EL (cell line): Measurements from ENCODE around the gene ANKRD45.
"Not testable (repeated sequence)": the region's sequence is repeated elsewhere in the genome, so short reads cannot be mapped to it uniquely, and the experiment has no call there.

ENCODE experiments used
- DNase-seq: peaks from one replicate; pipeline ENCODE4 v3.0.0-alpha.2; 2016

Gene ANKRD45

DNA sequence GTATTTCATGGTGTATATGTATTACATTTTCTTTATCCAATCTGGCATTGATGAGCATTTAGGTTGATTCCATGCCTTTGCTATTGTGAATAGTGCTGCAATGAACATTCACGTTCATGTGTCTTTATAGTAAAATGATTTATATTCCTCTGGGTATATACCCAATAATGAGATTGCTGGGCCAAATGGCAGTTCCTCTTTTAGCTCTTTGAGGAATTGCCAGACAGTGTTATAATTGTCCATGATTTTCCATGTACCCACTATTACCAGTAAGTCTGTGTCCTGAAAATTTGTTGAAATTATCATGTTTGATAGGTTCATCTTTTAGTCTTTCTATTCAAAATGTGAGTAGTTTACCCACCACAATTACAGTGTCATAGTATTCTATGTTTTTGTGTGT lies 101.2 kb downstream of the ANKRD45 start:
- DNase-seq, result no peak

DNA sequence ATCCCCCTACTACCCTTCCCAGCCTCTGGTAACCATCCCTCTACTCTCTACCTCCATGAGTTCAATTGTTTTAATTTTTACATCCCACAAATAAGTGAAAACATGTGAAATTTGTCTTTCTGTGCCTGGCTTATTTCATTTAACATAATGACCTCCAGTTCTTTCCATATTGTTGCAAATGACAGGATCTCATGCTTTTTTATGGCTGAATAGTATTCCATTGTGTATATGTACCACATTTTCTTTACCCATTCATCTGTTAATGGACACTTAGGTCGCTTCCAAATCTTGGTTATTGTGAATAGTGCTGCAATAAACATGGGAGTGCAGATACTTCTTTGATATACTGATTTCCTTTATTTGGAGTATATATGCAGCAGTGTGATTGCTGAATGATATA lies 105.8 kb downstream of the ANKRD45 start:
- not testable (repeated sequence) for DNase-seq

DNA sequence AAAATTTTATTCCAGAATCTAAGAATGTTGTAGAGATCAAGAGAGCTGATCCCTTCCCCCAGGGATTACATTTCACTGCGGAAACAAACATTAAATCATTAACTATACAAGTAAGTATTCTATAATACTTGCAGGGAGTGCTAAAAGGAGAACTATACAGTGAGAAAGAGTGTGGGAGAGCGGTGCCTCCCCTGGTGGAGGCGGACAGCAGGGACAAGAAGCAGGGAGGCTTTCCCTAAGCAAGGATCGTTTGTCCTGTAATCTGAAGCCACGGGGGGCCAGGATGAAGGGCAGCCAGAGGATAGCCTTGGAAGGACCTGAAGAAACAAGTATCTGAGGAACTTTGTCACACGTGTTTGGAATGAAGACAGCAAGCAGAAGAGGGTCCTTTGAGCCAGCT lies 106.8 kb downstream of the ANKRD45 start:
- no peak for DNase-seq

DNA sequence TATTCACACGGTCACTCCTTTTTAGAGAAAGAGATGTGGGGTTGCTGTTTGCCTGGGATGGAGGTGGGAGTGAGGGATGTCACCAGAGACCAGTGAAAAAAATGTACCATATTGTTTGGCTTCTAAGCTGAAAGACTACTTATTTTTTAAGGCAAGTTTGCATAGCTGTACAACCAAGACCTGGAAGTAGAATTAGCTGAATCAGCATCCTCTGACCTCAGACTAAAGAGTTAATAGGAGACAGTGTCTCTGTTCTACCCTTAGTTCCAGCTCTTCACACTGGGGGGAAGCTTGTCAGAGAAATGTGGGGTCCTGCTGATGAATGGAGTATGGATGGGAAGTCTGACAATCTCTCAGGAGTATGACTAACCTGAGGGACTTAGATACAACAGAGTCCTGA lies 108.4 kb downstream of the ANKRD45 start:
- DNase-seq, result no peak

DNA sequence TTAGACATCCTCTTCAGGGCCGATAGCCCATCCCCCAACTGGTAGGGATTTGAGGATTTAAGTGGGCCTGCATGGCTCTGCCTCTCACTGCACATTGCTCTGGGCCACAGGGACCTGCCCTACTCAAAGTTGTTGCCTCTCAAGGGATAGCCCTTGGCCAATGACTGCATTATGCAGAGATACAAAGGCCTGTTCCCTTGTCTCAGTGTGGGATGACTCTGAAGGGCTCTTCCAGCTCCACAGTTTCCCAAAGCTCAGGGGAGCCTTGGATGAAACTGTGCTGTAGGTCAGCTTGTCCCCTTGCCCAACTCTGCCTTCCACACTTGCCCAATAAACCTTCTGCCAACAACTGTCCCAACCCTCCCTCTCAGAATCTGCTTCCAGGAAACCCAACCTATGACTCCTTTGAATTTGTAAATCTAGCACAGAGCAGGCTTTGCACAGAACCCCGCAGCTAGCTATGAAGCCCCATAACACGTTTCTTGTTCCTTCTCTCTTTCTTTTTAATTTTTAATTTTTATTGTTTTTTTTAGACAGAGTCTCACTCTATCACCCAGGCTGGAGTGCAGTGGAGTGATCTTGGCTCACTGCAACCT lies 109.3 kb downstream of the ANKRD45 start:
- DNase-seq, result no peak
